ENCODE results near the gene STAU1. TPM values are rescaled to one million over a fixed set of nuclear protein-coding genes. Genes with fewer than 3 reads are reported as not detected.

STAU1 gene
- total RNA-seq, 1 experiment from 2014 or later, result 147 TPM

DNA sequence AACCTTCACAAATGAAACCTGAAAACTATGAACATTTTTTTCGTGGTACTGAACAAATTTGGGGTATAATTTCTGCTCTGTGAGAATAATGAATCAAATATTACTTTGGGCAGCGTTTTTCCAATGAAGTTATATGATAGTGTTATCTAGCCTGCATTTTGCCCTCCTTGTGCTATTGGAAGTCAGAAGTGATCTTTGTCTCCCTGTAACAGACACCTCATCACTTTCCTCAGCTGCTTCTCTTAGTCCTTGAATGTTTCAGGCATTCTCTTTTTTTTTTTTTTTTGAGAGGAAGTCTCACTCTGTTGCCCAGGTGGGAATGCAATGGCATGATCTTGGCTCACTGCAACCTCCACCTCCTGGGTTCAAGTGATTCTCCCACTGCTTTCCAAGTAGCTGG is 41.2 kb upstream of the STAU1 start:
- TF ChIP-seq, protein P1, sequence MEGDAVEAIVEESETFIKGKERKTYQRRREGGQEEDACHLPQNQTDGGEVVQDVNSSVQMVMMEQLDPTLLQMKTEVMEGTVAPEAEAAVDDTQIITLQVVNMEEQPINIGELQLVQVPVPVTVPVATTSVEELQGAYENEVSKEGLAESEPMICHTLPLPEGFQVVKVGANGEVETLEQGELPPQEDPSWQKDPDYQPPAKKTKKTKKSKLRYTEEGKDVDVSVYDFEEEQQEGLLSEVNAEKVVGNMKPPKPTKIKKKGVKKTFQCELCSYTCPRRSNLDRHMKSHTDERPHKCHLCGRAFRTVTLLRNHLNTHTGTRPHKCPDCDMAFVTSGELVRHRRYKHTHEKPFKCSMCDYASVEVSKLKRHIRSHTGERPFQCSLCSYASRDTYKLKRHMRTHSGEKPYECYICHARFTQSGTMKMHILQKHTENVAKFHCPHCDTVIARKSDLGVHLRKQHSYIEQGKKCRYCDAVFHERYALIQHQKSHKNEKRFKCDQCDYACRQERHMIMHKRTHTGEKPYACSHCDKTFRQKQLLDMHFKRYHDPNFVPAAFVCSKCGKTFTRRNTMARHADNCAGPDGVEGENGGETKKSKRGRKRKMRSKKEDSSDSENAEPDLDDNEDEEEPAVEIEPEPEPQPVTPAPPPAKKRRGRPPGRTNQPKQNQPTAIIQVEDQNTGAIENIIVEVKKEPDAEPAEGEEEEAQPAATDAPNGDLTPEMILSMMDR (IDR thresholded peaks at IDR 0.05; ENCODE audit: unreplicated experiment), result no peak
- peaks cover 94% of the 10 kb centered on the region for H3K36me3 Mint-ChIP-seq (ENCODE audit: insufficient read depth, unreplicated experiment)
- no peak overlapping the region for H3K27ac Mint-ChIP-seq (ENCODE audit: unreplicated experiment)
- no peak for DNase-seq
- BruUV-seq (replicated peaks), result no TSS peak
- CTCF ChIA-PET, result no interaction called here
- H3K4me3 Mint-ChIP-seq (ENCODE audit: low read depth, unreplicated experiment), result no peak overlapping the region
- intact Hi-C loops (cut with micrococcal nuclease; ENCODE audit: unreplicated experiment), result no loop called here
- no peaks in the 10 kb centered on the region for H3K27me3 Mint-ChIP-seq (ENCODE audit: unreplicated experiment)
- H3K9me3 Mint-ChIP-seq (ENCODE audit: low read depth, unreplicated experiment), result no peaks in the 10 kb centered on the region
- H3K4me1 Mint-ChIP-seq (ENCODE audit: low read depth, unreplicated experiment), result no peaks in the 10 kb centered on the region

DNA sequence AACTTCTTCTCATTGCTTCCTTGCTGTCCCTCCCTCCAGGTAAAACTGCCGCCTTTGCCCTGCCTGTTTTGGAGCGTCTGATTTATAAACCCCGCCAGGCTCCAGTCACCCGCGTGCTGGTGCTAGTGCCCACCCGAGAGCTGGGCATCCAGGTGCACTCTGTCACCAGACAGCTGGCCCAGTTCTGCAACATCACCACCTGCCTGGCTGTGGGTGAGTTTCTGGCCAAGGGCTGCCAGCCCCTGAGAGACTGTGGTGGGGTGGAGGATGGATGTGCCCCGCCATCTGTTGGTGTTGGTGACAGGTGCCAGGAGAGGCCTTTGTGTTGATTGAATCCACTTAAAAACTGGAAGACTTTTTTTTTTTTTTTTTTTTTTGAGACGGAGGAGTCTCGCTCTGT is 40.5 kb upstream of the STAU1 start:
- Mint-ChIP-seq H3K36me3 (ENCODE audit: insufficient read depth, unreplicated experiment) (peaks cover 94% of the 10 kb centered on the region), H3K4me3 (ENCODE audit: low read depth, unreplicated experiment) (no peak overlapping the region), H3K9me3 (ENCODE audit: low read depth, unreplicated experiment) (no peaks in the 10 kb centered on the region), H3K27me3 (ENCODE audit: unreplicated experiment) (no peaks in the 10 kb centered on the region), H3K4me1 (ENCODE audit: low read depth, unreplicated experiment) (no peaks in the 10 kb centered on the region), H3K27ac (ENCODE audit: unreplicated experiment) (no peak overlapping the region)
- no TSS peak for BruUV-seq (replicated peaks)
- intact Hi-C loops (cut with micrococcal nuclease; ENCODE audit: unreplicated experiment), result no loop called here
- CTCF ChIA-PET, result interaction anchor here (0.6 to 1.0 kb wide), 2 partner anchors 10 to 52 kb away, joined by 3 to 6 read pairs; partner anchors contain the start of gene DDX27
- DNase-seq, result no peak
- TF ChIP-seq, protein P1 (IDR thresholded peaks at IDR 0.05; ENCODE audit: unreplicated experiment), result no peak

DNA sequence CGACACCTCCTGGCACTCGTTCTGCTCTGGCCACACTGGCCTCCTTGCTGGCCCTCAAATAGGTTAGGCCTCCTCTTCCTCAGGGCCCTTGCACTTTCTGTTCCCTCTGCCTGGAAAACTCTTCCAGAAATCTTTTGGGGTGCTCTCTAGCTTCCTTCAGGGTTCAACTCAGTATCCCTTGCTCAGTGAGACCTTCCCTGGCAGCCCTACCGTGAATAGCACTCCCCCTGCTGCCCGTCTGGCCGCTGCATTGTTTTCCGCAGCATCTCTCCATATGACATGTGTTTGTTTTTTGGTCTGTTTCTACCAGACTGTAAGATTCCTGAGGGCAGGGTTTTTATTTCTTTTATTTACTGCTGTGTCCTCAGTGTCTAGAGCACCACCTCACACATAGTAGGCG is 37.8 kb upstream of the STAU1 start:
- no TSS peak for BruUV-seq (replicated peaks)
- no peak overlapping the region for H3K27ac Mint-ChIP-seq (ENCODE audit: unreplicated experiment)
- no peaks in the 10 kb centered on the region for H3K27me3 Mint-ChIP-seq (ENCODE audit: unreplicated experiment)
- peaks cover 93% of the 10 kb centered on the region for H3K36me3 Mint-ChIP-seq (ENCODE audit: insufficient read depth, unreplicated experiment)
- intact Hi-C loops (cut with micrococcal nuclease; ENCODE audit: unreplicated experiment), result no loop called here
- H3K4me3 Mint-ChIP-seq (ENCODE audit: low read depth, unreplicated experiment), result no peak overlapping the region
- H3K9me3 Mint-ChIP-seq (ENCODE audit: low read depth, unreplicated experiment), result no peaks in the 10 kb centered on the region
- no peak for DNase-seq
- CTCF ChIA-PET, result no interaction called here
- peaks cover 3% of the 10 kb centered on the region for H3K4me1 Mint-ChIP-seq (ENCODE audit: low read depth, unreplicated experiment)
- TF ChIP-seq, protein P1 (IDR thresholded peaks at IDR 0.05; ENCODE audit: unreplicated experiment), result no peak

DNA sequence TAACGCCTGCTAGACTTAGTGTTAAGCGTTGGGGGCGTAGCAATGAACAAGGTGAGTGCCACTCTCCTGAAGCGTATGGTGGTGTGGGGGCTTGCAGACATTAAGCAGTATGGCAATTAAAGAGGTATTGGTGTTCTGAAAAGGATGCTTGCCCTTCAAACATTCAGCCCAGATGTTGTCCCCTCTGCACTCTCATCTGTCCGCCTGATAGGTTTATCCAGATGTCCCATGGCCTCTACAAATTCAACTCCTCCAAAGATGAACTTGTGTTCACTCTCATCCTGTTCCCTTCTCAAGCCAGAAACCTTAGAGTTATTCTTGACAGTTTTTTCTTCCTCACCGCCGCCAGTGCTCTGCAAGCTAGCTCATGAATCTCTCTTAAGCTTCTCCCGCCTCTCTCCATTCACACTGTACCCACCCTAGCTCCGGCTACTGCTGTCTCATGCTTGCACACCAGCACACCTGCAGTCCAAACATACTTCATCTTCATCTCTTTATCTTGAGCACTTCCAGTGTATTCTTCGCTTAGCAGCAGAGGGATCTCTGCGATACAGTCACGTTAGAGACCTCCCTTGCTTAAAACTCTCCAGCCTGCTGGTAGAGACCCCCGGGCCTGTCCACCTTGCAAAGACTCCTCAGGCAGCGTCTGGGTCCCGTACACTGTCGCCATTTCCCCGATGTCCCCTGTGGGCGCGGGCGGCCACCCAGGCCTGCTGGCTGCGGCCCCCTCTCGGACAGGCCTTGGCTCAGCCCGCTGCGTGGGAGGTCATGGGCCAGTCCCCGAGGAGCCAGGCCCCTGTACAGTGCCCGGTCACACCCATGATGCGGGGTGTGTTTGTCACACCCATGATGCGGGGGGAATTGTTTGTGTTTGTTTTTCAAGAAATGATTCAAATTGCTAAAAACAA is 32.0 kb upstream of the STAU1 start:
- CTCF ChIA-PET, result interaction anchor here (1.3 kb wide), 1 partner anchor 41 kb away, joined by 14 read pairs; no protein-coding TSS in a partner anchor
- H3K4me1 Mint-ChIP-seq (ENCODE audit: low read depth, unreplicated experiment), result peaks cover 14% of the 10 kb centered on the region
- H3K27me3 Mint-ChIP-seq (ENCODE audit: unreplicated experiment), result no peaks in the 10 kb centered on the region
- TF ChIP-seq, protein P1 (IDR thresholded peaks at IDR 0.05; ENCODE audit: unreplicated experiment), result no peak
- peak overlapping the region; percentile 95 for H3K4me3 Mint-ChIP-seq (ENCODE audit: low read depth, unreplicated experiment)
- intact Hi-C loops (cut with micrococcal nuclease; ENCODE audit: unreplicated experiment), result loop anchor here (2.0 kb wide), 1 partner anchor 33 kb away; no protein-coding TSS in a partner anchor
- H3K36me3 Mint-ChIP-seq (ENCODE audit: insufficient read depth, unreplicated experiment), result peaks cover 60% of the 10 kb centered on the region
- no peaks in the 10 kb centered on the region for H3K9me3 Mint-ChIP-seq (ENCODE audit: low read depth, unreplicated experiment)
- peak overlapping the region; percentile 96 for H3K27ac Mint-ChIP-seq (ENCODE audit: unreplicated experiment)
- no TSS peak for BruUV-seq (replicated peaks)
- DNase-seq, result no peak
